Hematopoietic multipotent progenitor cell treated with erythropoietin and hydrocortisone succinate and interleukin-3 and kit ligand, for 6 days (in vitro differentiated cells): ENCODE measurements around the gene SOWAHA.

ENCODE experiments used
- DNase-seq: peaks from one replicate; pipeline ENCODE4 v3.0.0-alpha.2; 2015

SOWAHA gene

DNA sequence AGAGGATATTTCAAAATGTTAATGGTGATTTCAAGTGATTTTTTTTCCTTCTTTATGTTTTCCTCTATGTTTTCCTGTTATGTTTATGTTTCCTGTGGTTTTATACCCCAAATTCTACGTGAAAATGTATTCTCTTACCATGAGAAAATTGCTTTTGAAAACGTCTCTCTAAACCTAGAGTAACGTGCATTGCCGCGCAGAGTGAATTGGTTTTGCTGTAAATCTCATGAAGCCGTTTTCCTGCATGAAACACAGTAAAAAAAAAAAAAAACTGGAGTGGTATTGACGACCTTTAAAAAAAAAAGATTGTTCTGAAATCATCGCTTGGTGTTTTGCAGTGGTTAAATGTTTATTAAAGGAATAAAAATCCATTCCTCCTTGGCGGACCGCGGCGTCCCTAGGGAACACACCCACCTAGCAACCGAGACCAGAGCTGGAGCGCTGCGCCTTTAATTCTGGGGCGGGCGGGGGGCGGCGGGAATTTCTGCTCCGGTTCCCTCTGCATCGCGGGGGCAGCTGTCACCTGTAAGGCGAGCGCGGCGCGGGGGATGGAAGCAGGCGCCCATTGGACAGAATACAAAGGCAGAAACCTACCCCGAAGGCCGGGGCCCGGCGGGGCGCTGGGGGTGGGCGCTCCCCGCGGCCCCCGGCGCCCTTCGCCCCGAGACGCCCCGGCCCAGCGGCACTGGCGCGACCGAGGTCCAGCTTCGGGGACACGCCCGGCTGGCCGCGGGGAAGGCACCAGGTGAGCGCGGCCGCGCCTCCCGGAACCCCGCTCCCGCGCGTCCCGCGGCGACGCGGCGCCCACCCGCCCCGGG is at the start of gene SOWAHA:
TSS of gene SOWAHA (plus strand) at position 522 of the 818 bp plus-strand sequence. CDS start 320 bp downstream, outside the sequence.
- DNase-seq = no peak

DNA sequence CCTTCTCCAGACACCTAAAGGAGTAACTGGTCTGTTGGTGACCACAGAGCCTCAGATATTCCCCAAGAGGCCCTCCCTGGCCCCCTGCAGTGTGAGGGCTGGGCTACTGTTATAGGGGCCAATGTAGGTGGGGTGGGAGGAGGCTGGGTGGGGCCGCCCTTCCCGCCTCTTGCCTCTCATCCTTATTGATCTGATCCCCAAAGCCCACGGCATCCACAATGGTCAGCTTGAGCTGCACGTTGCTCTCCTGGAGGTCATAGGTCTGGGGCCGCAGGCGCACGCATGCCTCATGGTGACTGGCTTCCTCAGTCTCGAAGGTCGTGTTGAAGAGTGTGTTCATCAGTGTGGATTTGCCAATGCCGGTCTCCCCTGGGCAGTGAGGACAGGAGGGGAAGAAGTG is 49.1 kb upstream of the SOWAHA start:
- no peak for DNase-seq

DNA sequence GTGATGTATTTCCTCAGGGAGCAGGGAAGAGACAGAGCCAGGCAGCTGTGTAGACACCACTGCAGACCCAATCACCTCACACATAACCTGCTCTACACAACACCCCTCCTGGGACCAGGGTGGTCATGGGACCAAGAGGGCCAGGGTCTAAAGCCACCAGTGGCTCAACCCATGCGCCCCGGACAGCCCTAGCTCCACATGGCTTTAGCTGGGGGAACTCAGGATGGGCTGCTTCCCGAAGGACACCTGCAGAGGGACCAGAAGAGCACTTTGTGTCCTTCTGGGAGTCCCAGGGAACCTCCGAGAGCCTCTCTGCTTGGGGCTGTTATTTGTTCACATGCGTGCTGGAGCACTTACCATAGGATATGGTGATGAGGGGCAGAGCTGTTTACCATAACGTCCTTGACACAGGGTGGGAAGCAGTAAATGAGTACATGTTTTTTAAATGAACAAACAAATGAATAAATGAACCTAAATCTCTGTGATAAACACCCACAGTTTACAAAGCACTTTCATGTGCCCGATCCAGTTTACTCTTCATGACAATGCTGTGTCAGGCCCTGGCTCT is 48.3 kb upstream of the SOWAHA start:
- DNase-seq = no peak

DNA sequence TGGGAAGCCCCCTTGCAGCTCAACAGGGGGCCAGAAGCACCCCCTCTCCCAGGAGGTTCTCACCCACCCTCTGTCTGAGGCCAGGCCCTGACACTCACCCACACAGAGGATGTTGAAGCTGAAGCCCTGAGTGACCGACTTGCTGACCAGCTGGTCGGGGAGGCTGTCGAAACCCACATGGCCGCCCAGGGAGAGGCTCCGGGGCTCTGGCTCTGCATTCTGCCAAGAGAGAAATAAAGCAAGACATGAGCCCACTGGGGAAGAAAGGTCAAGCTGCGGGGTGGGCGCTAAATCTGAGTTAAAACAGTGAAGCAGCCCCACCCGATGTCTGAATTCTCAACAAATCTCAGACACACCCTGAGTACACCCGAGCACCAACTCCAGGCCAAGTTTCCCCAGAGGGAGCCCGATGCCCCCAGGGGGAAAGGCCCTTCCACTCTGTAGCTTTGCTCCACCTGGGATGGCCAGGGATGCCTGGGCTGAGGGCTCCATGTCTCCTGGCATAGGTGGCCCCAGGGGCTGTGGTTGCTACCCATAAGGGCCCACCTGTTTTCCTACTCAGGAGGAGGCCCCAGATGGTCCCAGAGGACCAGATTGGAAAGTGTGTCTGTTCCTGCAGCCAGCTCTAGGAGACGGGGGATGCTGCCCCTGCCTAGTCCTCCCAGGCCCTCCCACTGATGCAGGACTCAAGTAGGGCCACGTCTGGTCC is 47.6 kb upstream of the SOWAHA start:
- DNase-seq = no peak

DNA sequence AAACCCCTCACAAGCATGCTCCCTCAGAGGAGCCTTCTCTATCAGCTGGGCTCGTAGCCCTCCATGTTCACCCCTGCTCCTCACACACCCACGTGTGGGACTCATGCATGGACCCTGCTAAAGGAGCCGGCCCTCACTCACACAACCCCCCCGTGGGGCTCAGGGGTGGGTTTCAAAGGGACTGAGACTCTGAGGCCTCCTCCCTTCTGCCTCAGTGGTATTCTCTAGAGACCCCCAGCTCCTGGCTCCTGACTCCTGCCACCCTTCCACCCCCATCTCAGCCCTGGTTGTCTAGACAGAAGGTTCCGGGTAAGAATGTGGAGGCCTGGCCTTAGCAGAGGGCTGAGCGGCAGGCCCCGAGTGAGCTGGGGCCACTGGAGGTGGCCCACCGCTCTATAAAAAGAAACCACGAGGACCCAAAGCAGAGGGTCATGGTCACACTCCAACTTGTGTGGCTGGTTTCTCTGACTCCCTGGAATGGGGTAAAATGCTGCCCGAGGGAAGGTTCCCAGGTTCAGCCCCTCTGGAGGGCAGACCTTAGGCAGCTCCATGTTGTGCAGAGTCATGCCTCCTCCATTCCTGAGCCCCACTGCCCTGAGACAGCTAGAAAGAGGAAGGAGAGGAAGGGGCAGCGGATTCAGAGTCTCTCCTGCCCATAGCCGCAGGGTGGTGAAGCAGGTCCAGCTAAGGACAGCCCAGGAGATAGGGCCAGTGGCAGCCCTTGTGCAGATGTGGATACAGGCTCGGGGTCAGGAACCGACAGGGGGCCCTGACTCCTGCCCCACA is 46.9 kb upstream of the SOWAHA start:
- DNase-seq = no peak

DNA sequence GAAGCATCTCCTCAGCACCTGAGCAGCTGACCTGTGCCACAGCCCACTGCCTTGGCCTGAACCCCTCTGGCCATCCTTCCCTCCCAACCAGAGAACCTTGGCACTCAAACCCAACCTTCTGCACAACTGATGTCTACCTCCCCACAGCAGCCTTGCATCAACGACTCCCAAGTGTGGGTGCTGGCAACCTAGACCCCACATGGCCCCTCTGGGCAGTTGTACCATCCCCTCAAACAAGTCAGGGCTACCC is 46.4 kb upstream of the SOWAHA start:
- no peak for DNase-seq

DNA sequence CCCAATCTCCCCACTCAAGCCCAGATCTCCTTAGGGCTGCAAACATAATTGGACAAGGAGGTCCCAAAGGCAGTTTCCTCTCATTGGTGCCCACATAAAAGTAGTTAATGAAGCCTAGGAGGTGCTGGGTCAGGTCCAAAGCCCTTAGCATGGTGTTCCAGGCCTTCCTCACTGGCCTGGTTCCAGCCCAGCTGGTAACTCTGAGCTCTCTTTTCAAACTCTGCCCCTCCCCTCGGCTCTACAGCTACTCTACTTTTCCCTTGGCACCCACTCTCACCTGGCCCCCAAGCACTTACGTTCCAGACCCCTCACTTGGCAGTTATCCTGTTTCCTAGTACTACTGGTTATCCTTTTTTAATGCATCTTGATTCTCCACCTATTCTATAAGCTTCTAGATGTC is 46.0 kb upstream of the SOWAHA start:
- DNase-seq = no peak

DNA sequence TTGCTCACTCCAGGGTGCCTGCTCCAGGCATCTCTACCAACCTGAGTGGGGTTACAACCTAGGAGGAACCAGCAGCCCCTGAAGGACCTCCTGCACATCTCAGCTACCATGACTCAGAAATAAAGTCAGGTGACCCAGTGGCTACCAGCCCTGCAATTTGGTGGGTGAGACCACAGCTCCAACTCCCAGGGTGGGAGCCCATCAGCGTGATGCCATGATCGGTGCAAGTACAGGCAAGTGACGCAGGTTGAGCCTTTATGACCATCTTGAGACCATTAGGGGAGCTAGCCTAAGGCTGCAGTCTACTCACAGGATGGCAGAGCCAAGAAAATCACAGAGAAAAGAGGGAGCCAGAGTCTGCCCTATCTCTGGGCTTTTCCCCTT is 44.6 kb upstream of the SOWAHA start:
- no peak for DNase-seq

DNA sequence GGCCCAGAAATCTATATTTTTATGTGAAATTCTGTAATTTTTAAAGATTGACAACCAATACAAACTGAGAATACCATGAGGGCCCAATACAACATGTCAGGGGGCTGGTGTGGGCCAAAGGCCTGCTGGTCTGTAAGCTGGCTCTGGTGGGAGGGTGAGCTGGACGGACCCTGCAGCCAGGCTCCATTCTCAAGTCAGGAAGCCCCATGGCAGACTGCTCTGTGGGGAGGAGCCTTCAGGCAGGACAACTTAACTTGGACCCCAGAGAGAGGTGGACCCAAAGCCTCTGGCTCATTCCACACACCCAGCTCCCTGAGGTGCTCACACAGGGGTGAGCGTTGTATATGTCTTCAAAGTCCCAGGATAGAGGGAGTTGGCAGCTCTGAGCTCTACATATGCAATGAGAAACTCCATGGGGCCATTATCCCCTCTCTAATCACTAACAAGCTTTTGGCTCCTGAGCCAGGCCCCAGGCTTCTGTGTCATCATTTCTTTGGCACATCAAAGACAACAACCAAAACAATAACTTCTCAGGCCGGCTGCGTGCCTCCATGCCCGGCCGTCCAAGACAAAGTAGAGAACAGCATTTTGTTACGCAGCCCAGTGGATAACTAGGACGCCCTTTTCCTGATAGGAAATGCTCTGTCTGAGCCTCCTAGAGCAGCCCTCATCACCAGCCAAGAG is 42.5 kb upstream of the SOWAHA start:
- DNase-seq = no peak

DNA sequence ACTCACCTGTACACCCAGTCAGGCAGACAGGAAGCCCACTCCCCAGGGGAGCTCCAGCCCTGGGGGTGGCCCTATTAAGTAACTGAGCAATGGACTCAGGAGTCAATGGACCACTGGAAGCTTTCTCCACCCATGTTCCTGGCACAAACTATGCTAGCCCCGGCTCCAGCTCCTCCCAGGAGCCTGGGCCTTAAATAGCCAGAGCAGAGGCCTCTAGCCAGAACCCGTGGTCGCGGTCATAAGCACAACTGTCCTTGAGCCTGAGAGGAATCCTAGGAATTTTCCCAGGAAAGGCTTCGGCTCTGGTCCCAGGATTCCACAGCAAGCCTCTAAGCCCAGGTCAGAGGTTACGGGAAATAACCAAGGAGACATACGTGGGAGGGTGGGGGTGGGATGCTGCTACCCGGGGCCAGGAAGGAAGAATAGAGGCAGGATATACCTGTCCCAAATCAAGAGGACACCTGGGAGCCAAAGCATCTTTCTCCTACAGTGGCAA is 41.6 kb upstream of the SOWAHA start:
- DNase-seq = no peak

DNA sequence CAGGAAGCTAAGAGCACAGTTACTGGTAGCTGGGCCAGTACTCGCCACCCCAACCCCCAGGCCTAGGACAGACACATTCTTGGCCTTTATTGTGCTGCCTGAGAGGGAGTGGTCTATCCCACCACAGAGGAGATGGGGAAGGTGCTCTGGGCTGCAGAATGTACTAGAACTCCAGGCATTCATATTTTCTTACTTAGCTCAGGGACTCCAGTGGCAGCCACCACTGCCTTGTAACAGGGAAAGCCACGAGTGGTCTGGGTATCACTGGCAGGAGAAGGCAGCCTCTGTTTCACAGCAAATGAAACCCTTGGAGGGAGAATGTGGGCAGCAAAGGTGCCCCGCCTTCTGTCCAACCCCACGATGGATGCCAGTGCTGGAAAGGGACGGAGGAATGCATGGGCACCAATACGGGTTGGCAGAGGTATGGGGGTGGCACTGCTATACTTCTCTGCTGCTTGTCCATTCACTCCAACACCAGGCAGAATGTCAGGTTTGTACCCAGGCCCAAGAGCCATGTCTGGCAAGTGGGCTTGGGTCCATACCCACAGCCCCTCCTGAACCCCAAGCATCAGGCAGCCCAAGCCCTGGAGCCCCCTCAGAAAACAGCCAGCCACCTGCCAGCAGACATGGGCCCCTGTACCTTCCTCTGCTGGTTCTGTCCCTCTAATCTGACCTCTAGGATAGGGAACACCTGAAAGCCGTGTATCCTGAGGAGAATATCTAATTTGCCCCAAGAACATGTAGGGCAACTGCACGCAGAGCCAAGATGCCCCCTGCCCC is 40.6 kb upstream of the SOWAHA start:
- no peak for DNase-seq

DNA sequence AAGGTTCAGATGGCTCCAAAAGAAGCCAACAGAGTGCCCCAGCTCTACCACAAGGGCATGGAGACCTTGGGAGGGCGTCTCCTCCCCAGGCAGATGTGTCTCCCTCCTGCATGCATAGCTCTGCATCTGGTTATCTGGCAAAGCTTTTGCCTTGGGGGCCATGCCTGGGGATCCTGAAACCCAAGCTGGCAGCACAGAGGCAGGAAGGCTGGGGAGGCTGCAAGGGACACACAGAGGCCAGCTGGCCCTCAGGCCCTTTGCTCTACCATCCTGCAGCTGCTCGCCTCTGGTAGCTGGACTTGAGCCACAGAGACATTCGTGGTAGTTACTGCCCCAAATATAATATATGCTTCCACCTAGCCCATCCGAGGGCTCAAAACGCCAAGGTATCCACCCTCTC is 40.0 kb upstream of the SOWAHA start:
- DNase-seq = no peak

DNA sequence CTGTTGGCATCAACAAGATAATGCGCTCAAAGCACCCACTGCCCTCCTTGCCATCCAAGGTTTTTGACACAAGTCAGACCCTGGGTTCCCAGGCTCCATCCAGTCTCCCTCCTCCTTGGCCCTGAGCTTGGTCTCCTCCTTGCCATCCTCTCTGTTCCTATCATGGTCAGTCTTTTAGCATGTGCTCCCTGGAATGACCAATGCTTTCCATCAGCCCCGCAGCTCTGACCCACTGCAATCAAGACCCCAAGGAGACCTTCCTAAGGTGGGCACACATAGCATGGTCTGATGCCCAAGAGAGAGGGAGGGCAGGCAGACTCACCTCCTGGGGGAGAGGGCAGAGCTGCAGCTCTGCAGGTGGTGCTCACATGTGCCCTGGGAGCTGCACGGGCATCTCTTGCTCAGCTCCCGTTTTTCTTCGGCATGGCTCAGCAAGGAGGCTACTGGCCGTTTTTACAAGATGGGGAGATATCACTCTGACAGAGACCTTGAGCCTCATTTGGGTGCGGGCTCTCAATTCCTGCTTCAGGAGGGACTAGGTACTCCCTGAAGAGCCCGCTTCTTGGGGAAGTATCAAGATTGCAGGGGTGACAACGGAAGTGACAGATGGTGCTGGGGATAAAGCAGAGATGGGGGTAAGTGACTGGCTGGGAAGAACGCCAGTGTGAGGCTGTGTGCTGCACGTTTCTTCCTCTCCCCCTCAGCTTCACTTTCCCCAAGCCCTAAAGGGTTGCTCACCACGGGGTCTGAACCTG is 39.3 kb upstream of the SOWAHA start:
- DNase-seq = peak; percentile 39

DNA sequence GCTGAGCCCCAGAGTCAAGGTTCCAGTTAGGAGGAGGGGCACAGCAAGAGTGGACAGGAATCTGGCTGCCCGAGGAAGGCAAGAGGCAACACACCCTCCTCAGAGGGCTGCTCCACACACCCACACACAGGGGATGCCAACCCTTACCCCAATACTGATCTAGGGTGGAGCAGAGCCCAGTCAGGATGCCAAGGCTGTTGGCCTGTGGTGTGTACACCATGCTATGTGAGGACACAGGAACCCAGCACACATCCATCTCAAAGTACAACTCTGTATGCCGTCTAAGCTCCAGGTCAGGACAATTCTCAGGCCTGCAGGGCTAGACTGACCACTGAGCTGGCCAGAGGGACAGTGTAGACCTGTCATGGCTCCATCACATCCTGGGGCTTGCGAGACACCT is 38.7 kb upstream of the SOWAHA start:
- DNase-seq = no peak

DNA sequence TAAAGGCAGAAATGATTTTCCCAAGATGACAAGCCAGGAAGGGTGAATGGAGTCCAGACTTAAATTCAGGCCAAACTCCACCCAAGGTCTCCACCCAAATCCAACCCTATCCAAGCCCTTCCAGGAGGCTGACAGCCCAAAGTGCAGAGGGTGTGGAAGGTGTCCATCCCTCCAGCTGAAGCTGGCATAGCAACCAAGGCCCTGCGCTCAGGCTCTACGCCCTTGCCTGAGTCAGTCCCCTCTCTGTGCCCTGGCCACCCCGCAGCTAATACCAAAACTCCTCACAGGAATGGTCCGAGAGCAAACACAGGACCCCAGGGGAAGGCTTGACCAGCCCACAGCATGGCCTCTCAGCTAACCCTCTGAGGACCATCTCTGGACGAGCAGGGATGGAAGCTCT is 38.2 kb upstream of the SOWAHA start:
- DNase-seq = no peak

DNA sequence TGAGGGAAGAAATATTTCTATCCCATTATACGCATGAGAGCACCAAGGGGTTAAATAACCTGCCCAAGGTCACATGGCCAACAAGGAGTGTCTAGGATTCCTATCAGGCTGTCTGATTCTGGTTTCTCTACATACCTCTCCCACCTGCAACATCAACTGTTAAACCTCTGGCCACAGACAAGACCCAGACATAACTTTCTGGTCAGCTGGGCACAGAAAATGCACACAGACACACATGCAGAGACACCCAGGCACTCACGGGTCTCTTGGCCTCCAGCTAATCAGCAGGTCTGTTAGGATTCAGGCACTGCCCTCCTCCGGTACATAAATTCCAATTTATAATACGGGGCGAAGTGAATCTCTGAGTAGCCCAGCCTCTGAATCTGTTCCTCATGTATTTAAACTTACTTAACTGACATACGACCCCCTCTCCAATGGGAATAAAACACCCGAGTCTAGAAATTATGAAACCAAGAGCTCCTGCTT is 37.6 kb upstream of the SOWAHA start:
- peak; percentile 11 for DNase-seq

DNA sequence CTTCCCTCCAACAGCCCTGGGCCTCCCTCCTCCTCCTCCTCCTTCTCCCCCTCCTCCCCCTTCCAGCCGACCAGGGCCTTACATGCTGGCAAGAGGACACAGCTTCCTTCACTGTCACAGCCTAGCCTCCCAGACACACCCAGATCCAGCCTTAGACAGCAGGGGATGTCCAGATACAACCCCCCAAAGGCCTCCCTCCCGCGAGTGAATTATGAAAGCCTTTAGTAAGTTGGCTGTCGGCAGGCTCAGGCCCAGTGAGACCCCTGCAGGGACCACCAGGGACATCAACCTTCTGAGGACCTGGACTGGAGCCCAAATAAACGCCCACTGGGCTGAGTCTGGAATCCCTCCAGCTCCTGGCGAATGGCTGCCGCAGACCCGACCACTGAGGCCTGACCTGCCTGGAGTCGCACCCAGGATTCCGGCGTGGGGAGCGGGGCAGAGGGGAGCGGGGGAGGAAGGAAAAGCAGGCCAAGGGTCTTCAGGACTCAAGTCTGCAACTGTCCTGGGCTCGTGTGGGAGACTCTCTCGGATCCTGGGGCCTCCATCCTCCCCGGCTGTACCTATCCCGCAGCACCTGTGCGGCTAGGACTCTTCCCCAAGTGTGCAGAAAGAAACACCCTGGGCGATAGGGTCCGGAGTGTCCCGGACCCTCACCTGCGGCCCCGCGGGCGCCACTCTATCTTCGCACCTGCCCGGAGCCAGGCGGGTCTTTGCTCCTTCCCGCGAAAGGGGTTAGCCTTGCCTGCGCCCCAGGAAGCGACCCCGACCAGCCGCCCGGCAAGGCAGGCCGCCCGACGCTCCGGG is 36.8 kb upstream of the SOWAHA start:
- DNase-seq = peak; percentile 57

DNA sequence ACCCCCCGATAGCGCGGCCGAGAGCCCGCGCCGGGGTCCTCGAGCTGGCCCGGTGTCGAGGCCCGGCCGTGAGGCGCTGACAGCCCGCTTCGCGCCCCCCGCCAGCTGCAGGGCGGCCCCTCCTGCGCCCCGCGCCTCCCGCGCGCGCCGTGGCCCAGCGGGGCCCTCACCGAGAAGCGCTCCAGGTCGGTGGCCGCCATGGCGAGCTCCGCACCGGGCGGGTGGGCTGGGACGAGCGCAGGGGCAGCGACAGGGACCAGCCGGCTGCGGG is 36.2 kb upstream of the SOWAHA start:
- no peak for DNase-seq

DNA sequence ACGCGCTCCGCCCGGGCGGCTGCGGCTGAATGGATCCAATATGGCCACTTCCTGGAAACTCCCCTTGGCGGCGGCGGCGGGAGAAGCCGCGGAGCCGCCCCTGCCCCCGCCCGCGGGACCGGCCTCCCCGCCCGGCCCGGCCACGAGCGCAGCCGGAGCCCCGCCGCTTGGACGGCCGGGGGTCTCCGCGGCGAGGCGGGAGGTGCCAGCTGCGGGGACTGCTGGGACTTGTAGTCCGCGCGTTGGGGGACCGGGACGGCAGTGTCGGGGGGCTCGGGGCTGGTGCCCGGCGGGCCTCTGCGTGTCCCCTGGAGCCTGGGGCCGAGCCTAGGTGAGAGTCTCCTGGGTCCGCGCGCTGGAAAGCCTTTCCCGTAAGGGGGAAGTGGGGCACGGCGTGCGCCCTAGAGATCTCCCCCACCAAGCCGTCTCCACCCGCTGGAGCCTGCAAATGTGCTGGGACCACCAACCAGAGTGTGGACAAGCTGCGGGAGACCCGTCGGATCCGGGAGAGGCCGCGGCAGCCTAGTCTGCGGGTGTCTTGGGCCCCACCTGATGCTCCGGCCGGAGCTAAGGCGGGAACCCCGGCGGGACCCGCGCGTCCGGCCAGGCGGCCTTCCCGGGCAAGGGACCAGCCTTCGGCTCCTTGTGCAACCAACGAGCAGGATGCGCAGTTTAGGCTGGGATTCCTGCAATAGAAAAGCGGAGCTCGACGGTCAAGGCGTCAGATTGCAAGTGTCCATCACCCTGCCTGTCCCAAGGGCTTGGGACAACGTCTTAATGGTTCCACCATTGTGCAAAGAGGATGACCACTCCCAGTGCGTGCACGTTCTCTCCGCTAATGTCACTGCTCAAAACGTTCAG is 35.7 kb upstream of the SOWAHA start, which contains the start of gene SEPTIN8:
TSS of gene SEPTIN8 (minus strand) at position 31 of the 861 bp plus-strand sequence. CDS start 102 bp downstream, outside the sequence.
- peak; percentile 68 for DNase-seq
